ENCODE data around the gene SLC31A1.
"Not testable (repeated sequence)": the region's sequence is repeated elsewhere in the genome, so short reads cannot be mapped to it uniquely, and the experiment has no call there.

The SLC31A1 gene

GRCh38 chr9:113220467-113221002, 809 bp upstream of the SLC31A1 start:
- ATAC-seq (no peak), DNase-seq (no peak)

GRCh38 chr9:113221800-113222481, 597 bp downstream of the SLC31A1 start:
- DNase-seq (no peak), ATAC-seq (no peak)

DNA sequence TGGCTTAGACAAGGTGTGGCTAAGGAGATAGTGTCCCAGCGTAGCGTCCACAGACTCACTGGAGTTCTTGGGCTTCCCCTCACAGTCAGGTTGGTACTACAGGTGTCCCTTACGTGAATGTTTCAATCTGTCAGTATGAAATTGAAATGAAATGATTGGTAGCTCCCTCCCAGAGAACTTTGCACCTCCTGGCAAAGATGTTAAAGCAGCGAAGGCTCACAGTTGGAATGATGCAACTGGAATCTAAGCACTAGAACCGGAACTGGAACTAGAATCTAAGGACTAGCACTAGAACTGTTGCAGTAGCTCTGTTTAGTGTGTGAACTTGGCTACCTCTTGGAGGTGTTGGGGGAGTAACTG, 1.1 kb downstream of the SLC31A1 start:
- DNase-seq = no peak
- ATAC-seq = no peak

- ATAC-seq (no peak), DNase-seq (no peak)
Measured at GRCh38 chr9:113223963-113224362, 2.6 kb downstream of the SLC31A1 start.

- DNase-seq = no peak
- no peak for ATAC-seq
Measured at GRCh38 chr9:113227436-113227835, 6.1 kb downstream of the SLC31A1 start.

DNA sequence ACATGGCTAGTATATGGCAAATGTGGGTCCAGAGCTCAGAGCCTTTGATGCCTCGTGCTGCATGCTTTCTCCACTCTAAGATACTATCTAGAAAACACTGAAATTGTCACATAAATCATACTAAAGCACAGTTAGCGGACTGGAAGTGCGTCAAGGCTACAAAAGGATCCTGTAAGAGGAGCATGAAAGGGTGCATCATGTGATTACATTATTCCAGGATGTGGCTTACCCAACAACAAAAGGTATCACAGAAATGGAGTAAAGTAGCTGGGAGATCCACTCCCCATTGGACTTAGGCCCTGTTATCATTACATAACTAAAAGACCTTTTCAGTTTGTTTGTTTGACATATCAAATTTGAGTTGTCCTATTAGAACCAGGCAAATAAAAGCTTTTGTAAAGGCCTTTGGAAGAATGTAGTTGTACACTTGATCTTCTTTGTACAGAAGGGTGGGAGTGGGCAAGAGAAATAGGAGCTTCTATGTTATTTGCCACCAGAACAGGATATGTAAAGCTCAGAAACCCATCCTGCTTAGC, 6.9 kb downstream of the SLC31A1 start:
- DNase-seq (no peak), ATAC-seq (no peak)

DNA sequence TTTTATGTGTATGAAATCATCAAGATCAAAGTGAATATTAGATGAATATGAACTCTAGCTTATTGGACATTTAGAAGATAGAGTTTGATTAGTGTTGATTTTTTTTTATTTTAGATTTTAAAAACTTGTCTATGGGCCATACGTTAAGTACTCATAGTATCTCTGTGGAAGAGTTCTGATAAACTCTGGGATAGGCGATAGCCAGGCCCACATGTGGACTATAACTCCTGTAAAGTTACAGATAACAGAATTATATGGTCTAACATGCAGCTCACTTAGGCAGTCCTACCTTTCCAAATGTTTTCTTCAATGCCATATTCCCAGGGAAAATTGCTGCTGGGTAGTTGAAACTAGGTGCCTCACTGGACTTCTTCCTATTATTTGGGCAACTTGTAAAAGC, 10.4 kb downstream of the SLC31A1 start:
- no peak for DNase-seq
- no peak for ATAC-seq

- ATAC-seq = not testable (repeated sequence)
Measured at GRCh38 chr9:113235701-113236255, 14.4 kb downstream of the SLC31A1 start.

GRCh38 chr9:113237026-113237425, 15.7 kb downstream of the SLC31A1 start:
- no peak for ATAC-seq
- DNase-seq = no peak

More at GRCh38 chr9:113235701-113236255, 14.4 kb downstream of the SLC31A1 start:
- DNase-seq = not testable (repeated sequence)

DNA sequence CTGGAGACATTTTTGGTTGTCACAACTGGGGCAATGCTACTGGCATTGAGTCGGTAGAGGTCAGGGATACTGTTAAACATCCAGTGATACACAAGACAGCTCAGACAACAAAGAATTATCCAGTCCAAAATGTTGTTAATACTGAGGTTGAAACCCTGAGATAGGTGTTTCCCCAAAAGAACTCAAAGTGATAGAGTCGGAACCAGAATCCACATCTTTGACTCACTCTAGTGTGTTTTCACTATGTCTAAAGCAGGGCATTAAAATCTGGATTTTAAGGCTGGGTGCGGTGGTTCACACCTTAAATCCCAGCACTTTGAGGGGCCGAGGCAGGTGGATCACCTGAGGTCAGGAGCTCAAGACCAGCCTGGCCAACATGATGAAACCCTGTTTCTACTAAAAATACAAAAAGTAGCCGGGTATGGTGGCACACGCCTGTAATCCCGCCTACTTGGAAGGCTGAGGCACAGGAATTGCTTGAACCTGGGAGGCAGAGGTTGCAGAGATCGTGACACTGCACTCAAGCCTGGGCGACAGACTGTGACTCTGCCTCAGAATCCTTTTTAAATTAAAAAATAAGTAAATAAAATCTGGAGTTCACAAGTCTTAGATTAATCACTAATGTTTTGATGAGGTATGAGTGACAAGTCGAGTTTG, 17.0 kb downstream of the SLC31A1 start:
- ATAC-seq = no peak

DNA sequence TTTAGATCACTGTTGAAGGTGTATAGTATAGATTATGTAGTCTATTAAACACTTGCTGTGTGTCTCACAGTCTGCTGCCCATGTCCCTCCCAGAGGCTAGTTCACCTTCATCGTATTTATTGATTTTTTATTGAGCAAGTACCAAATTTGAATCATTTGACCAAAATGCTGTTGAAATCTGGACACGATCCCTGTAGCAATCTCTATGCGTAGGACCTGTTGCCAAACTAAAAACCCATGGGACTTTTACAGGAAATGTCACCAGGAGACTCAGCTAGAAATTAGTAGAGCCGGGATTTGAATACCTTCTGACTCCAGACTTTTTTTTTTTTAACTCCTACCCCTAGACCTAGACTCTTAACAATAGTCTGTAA, 17.5 kb downstream of the SLC31A1 start:
- ATAC-seq (no peak), DNase-seq (no peak)

More for the DNA sequence above, 17.0 kb downstream of the SLC31A1 start:
- no peak for DNase-seq

DNA sequence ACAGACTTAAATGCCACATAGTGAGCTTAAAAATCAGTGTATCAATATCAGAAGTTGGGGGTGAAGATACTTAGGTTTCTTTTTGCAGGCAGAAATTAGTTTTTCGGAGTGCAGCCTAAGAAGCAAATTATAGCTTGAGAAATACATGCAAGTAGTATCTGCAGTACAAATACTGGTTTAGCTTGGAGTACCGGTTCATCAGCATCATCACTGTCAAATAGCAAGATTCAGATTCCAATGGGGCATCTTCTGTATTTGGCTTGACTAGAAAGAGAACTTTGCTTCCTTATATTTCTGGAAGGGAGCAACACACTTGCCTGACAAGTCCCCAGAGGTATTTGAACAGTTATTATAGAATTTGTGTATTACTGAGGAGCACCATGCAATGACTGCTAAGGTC, 19.8 kb downstream of the SLC31A1 start:
- no peak for ATAC-seq
- DNase-seq = no peak

DNA sequence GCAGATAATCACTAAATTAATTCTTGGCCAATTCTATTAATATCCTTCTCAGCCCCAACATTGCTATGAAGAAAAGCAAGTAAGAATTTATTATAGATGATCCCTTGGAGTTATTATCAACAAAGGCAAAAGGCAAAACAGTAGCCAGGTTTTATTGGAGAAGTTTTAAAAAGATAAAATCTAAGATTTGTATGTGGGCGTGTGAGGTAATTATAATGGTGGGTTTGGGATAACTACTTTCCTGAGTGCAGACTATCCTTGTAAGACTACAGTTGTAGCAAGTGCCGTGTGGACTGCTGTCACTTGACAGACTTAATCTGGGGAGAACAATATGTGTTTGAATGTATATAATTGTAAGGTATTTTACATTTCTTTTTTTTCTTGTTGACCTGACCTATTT, 23.2 kb downstream of the SLC31A1 start:
- DNase-seq = no peak
- no peak for ATAC-seq

DNA sequence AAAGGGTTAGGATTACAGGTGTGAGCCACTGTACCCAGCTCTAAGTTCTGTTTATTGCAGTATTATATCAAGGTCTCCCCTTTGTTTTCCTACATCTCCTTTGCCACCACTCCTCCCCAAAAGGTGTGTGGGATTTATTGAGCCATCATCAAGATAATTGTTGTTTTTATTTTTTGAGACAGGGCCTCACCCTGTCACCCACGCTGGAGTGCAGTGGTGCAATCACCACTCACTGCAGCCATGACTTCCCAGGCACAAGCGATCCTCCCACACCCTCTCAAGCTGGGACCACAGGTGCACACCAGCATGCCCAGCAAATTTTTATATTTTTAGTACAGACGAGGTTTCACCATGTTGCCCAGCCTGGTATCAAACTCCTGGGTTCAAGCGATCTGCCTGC, 24.6 kb downstream of the SLC31A1 start:
- DNase-seq (no peak), ATAC-seq (no peak)

DNA sequence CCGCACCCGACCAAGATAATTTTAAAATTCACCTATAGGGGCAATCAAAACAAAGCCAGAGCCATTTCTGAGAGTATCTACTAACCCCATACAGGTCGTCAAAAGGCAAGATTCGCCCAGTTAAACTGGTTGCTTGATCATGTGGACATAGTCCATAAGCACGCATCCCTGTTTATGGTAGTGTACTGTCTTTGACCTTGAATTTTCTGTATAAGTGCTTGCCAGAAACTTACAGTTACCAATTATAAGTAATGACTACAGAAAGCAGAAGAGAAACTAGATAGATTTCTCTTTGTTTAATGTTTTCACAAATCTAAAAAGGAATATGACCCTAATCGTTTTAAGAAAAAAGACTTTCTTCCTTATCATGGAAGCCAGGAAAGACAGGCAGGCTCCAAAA, 25.6 kb downstream of the SLC31A1 start:
- no peak for DNase-seq
- no peak for ATAC-seq

- DNase-seq (no peak), ATAC-seq (no peak)
Measured at GRCh38 chr9:113247640-113248039, 26.3 kb downstream of the SLC31A1 start.

DNA sequence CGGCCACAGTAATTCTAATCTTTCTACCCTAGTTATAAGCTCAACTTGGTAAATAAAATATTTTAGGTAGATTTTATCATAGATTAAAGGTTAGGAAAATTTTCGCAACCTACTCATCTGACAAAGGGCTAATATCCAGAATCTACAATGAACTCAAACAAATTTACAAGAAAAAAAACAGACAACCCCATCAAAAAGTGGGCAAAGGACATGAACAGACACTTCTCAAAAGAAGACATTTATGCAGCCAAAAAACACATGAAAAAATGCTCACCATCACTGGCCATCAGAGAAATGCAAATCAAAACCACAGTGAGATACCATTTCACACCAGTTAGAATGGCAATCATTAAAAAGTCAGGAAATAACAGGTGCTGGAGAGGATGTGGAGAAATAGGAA, 28.3 kb downstream of the SLC31A1 start:
- not testable (repeated sequence) for ATAC-seq, DNase-seq

DNA sequence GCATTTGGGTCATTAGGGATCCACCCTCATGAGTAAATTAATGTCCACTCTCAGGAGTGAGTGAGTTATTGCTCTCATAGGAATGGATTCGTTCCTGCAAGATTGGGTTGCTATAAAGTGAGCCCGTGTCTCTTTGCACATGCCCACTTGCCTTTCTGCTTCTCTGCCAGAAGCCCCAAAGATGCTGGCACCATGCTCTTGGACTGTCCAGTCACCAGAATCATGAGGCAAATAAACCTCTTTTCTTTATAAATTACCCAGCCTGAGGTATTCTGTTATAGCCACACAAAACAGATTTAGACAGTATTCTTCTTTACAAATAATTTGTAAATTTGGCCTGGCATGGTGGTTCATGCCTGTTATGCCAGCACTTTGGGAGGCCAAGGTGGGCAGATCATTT, 29.5 kb downstream of the SLC31A1 start:
- DNase-seq = no peak
- ATAC-seq = no peak

GRCh38 chr9:113254991-113255390, 33.6 kb downstream of the SLC31A1 start:
- DNase-seq (no peak), ATAC-seq (no peak)

DNA sequence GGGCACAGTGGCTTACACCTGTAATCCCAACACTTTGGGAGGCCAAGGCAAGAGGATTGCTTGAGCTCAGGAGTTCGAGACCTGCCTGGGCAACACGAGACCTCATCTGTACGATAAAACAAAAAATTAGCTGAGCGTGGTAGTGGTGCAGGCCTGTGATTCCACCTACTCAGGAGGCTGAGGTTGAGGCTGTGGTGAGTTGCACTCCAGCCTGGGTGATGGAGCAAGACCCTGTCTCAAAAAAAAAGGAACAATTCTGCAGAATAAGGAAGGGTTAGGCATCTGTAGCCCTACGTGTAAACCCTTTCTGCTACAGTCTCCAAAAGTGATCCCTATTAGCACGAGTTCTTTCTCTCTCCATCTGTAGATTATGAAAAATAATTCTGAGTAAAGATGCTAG, 34.1 kb downstream of the SLC31A1 start:
- ATAC-seq (no peak), DNase-seq (no peak)

GRCh38 chr9:113257863-113258262, 36.5 kb downstream of the SLC31A1 start:
- ATAC-seq (no peak), DNase-seq (no peak)

DNA sequence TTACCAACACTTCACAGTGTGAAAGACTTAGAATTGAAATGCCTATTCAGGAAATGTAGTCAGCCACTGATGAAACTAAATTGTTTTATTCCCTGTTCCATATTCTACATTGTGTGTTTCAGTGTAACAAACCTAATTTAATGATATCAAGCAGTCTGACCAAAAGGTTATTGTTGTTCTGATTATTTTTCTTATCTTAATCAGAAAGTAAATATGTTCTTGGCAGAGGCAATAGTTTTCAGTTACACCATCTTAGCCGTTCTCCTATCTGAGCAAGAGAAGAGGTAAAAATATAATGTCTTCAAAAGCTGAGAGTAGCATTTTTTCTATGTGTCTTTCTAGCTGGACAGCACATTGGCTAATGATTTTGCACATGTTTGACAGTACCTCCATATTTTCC, 36.9 kb downstream of the SLC31A1 start:
- DNase-seq (no peak), ATAC-seq (no peak)

DNA sequence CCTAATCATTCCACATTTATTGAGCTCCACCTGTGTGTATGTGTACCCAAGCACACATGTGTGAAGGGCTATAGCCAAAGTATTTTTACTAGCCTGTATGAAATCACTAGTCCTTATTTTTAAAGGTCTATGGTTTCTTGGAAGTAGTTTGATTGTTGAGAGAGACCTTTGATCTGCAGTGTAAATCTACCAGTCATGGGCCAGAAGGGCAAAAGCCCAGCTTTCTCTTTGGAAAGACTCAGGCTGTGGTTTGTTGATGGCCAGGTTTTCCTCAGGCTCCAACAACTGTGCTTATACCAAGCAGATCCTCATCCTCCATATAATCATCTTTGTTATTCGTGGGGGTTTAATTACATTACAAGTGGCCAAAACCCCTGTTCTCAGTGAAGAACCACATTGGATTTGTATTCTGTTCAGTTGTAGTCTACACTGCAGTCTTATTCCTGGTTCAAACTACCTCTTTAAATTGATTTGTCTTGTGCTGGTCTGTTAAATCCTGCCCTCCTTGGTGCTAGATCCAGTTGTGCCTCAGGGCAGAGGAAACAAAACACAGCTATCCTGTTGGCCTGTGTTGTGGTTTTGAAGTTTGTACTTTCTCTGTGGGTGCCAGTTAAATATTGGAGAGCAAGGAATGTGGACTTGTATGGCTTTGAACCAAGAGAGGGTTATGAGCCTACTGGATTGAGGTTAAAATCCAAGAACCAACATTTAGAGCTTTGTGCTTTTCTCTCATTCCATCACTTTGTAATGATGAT, 40.8 kb downstream of the SLC31A1 start:
- no peak for DNase-seq
- ATAC-seq = no peak
